K562 (cell line): Measurements from ENCODE around the gene STIL. TPM values are rescaled to one million over a fixed set of nuclear protein-coding genes. Genes with fewer than 3 reads are reported as not detected.

ENCODE experiments used
- ATAC-seq: fragments of 200-7000 bp; cut with Tn5 transposase; 3 replicates; pipeline ENCODE4 v1.9.1; 2020; ENCODE audit warnings: moderate library complexity
- BruUV-seq: library from RNA; stranded (reverse); fragments of 400-500 nt; replicated peaks from 2 replicates; lab custom pipeline; 2021; lab: Mats Ljungman, UMichigan
- CTCF ChIA-PET: fragments of 300-600 bp; formaldehyde crosslinking; extraction: SDS; loops from one replicate; lab custom pipeline; 2021; ENCODE audit warnings: low intra/inter-chr PET ratio; lab: Yijun Ruan, JAX
- POLR2A ChIA-PET: fragments of 300-600, 350-650 bp; sonication (Branson Sonifier 250); formaldehyde crosslinking; extraction: SDS; loops from one replicate; lab custom pipeline; 2021; ENCODE audit warnings: antibody characterized with exemption, inconsistent platforms; lab: Yijun Ruan, JAX
- DNase-seq, 4 experiments: peaks; one replicate each; pipeline versions ENCODE4 v3.0.0 to v3.0.0-alpha.2; 2011 to 2018; ENCODE audit warnings: low spot score in 3 of 4, mixed read lengths in 3 of 4; ENCODE audit errors: extremely low read depth in 1 of 4
- FAIRE-seq: peaks from 2 replicates; lab custom pipeline; 2011; peaks lifted over from hg19 to GRCh38; lab: Jason Lieb, UNC
- H2AFZ ChIP-seq: 2 replicates; pipeline ENCODE4 v1.6.0; 2011; ENCODE audit warnings: low read depth, low read length, control low read depth, inconsistent platforms
- H3K27ac ChIP-seq: fragments of 200-600 bp; 3 replicates; pipeline ENCODE4 v1.8.0; 2011; ENCODE audit warnings: low read depth, mild to moderate bottlenecking, control low read depth, inconsistent platforms, low read length, moderate library complexity, mixed read lengths; ENCODE audit errors: extremely low read depth
- H3K27me3 ChIP-seq, 2 experiments: fragments of 300-600 bp in 1 of 2; 2 replicates in 1 of 2; 3 replicates in 1 of 2; pipeline versions ENCODE4 v1.6.0 to v1.8.0; 2011; ENCODE audit warnings: inconsistent platforms in 2 of 2, low read length in 2 of 2, mild to moderate bottlenecking in 1 of 2, mixed read lengths in 1 of 2, moderate library complexity in 1 of 2; ENCODE audit not compliant: control insufficient read depth in 2 of 2, insufficient read depth in 2 of 2
- H3K36me3 ChIP-seq: fragments of 300-600 bp; 3 replicates; pipeline ENCODE4 v1.8.0; 2011; ENCODE audit warnings: mild to moderate bottlenecking, low read length, inconsistent platforms; ENCODE audit not compliant: control insufficient read depth, insufficient read depth
- H3K4me1 ChIP-seq, 2 experiments: fragments of 200-600 bp in 1 of 2; replicated peaks in 1 of 2; 2 replicates in 1 of 2; 3 replicates in 1 of 2; pipeline versions ENCODE4 v1.5.1 to v1.8.0; 2011; ENCODE audit warnings: inconsistent platforms in 2 of 2, low read length in 2 of 2, mild to moderate bottlenecking in 1 of 2, mixed read lengths in 1 of 2, moderate library complexity in 1 of 2; ENCODE audit not compliant: control insufficient read depth in 2 of 2, insufficient read depth in 2 of 2
- H3K4me2 ChIP-seq: 2 replicates; pipeline ENCODE4 v1.6.1; 2011; ENCODE audit warnings: low read length, control low read depth, inconsistent platforms, mixed read lengths; ENCODE audit not compliant: insufficient read depth
- H3K4me3 ChIP-seq: fragments of 200-600 bp; sonication (generic), shearing (Covaris generic); 2 replicates; pipeline ENCODE4 v1.5.1; 2016; ENCODE audit warnings: control low read depth, inconsistent platforms
- H3K79me2 ChIP-seq: fragments of 200-600 bp; 3 replicates; pipeline ENCODE4 v1.8.0; 2011; ENCODE audit warnings: low read length, inconsistent platforms; ENCODE audit not compliant: control insufficient read depth, insufficient read depth
- H3K9ac ChIP-seq, 2 experiments: 2 replicates each; pipeline versions ENCODE4 v1.6.0 to v1.6.1; 2011; ENCODE audit warnings: low read depth in 2 of 2, low read length in 2 of 2, control low read depth in 1 of 2, inconsistent platforms in 1 of 2, mild to moderate bottlenecking in 1 of 2, mixed read lengths in 1 of 2; ENCODE audit not compliant: insufficient read depth in 1 of 2
- H3K9me1 ChIP-seq: one replicate; pipeline ENCODE4 v1.6.0; 2011; ENCODE audit warnings: inconsistent platforms, mild to moderate bottlenecking, low read length, moderate library complexity; ENCODE audit not compliant: control insufficient read depth, insufficient read depth
- H3K9me3 ChIP-seq: replicated peaks from 2 replicates; pipeline ENCODE4 v1.5.1; 2011; ENCODE audit warnings: low read depth, low read length, inconsistent platforms; ENCODE audit not compliant: control insufficient read depth, insufficient read depth
- H4K20me1 ChIP-seq: replicated peaks from 2 replicates; pipeline ENCODE4 v1.6.1; 2011; ENCODE audit warnings: low read length, inconsistent platforms, mixed read lengths; ENCODE audit not compliant: control insufficient read depth, insufficient read depth
- CLOCK ChIP-seq: fragments of 250-450 bp; sonication (Bioruptor Pico); IDR thresholded peaks from 2 replicates; pipeline ENCODE4 v1.4.0; 2020; ENCODE audit warnings: mild to moderate bottlenecking, moderate library complexity, borderline replicate concordance
- FOSL1 ChIP-seq: fragments of 200-800 bp; sonication (Bioruptor generic); conservative IDR thresholded peaks from 2 replicates; pipeline ENCODE4 v1.6.1; 2016; ENCODE audit warnings: missing genetic modification characterization, missing compliant biosample characterization
- HEY1 ChIP-seq: fragments of 250-450 bp; sonication (Bioruptor Pico); IDR thresholded peaks from 2 replicates; pipeline ENCODE4 v1.5.0; 2020; ENCODE audit warnings: mild to moderate bottlenecking, moderate library complexity, borderline replicate concordance
- MYC ChIP-seq, 2 experiments: fragments of 250-450 bp in 1 of 2; sonication (Bioruptor Pico) in 1 of 2; IDR thresholded peaks; 2 replicates each; pipeline versions ENCODE4 v1.5.1 to v1.6.1; 2012 to 2021; ENCODE audit warnings: low read depth in 2 of 2, borderline replicate concordance in 1 of 2, improper control_type of control experiment in 1 of 2, low read length in 1 of 2, mild to moderate bottlenecking in 1 of 2, moderate library complexity in 1 of 2
- RHOXF2B ChIP-seq: fragments of 250-450 bp; sonication (Bioruptor Pico); conservative IDR thresholded peaks from 2 replicates; pipeline ENCODE4 v1.5.1; 2021
- TAF1 ChIP-seq: IDR thresholded peaks from 2 replicates; pipeline ENCODE4 v1.6.1; 2011; ENCODE audit warnings: mild to moderate bottlenecking, low read length, moderate library complexity; ENCODE audit not compliant: insufficient read depth, control insufficient read depth, severe bottlenecking; ENCODE audit errors: extremely low read depth
- ZFP91 ChIP-seq: sonication (generic); formaldehyde crosslinking; IDR thresholded peaks from 2 replicates; pipeline ENCODE4 v1.8.0; 2022; ENCODE audit warnings: mild to moderate bottlenecking, missing genetic modification reagents
- ZNF408 ChIP-seq: fragments of 250-450 bp; sonication (Bioruptor Pico); IDR thresholded peaks from 2 replicates; pipeline ENCODE4 v1.4.0; 2020; ENCODE audit warnings: low read depth, mild to moderate bottlenecking, moderate library complexity
- ZNF764 ChIP-seq: fragments of 250-450 bp; sonication (Bioruptor Pico); IDR thresholded peaks from 2 replicates; pipeline ENCODE4 v1.4.0; 2020; ENCODE audit warnings: low read depth, mild to moderate bottlenecking, moderate library complexity
- WGBS: fragments of 100-300 bp; shearing (Covaris generic); methylation state at CpG from one replicate; pipeline ENCODE4 v1.1.6; 2016; ENCODE audit warnings: low coverage, mixed read lengths; ENCODE audit not compliant: insufficient coverage; ENCODE audit errors: missing lambda C conversion rate; 5-methylcytosine and 5-hydroxymethylcytosine counted together
- in situ Hi-C: fragments of 300-500 bp; cut with MboI; formaldehyde crosslinking; loops from 4 replicates; pipeline ENCODE4 v1.15.0; 2018; ENCODE audit warnings: inconsistent platforms, mixed read lengths
- intact Hi-C: fragments of 100-400 bp; cut with micrococcal nuclease; formaldehyde crosslinking; loops from 2 replicates; pipeline ENCODE4 v1.14.2; 2022
- polyA plus RNA-seq, 8 experiments: library from polyadenylated mRNA; depleted of rRNA in 4 of 8; stranded (reverse) in 5 of 8; unstranded in 3 of 8; fragments of >200 nt; fragmentation: Nextera tagmentation in 2 of 8; fragmentation: Illumina TruSeq in 1 of 8; extraction: Ambion mirVana in 2 of 8; extraction: Trizol in 1 of 8; gene quantifications; 2 replicates each; pipeline versions ENCODE4 v1.2.1 to v1.2.3, GENCODE V29; 2011 to 2014; ENCODE audit warnings: inconsistent platforms in 1 of 8, missing spikeins in 1 of 8
- total RNA-seq, 7 experiments: library from RNA; depleted of rRNA in 6 of 7; stranded (reverse); fragments of >200 nt in 6 of 7; fragmentation: Illumina TruSeq in 2 of 7; extraction: Trizol in 2 of 7; gene quantifications; 2 replicates each; pipeline versions ENCODE4 v1.2.1 to v1.2.3, GENCODE V29; 2011 to 2021; ENCODE audit warnings: low replicate concordance in 1 of 7
- TF ChIP-seq, protein P1 (sequence below): sonication (generic); formaldehyde crosslinking; IDR thresholded peaks from 2 replicates; pipeline ENCODE4 v1.8.1; 2023; ENCODE audit warnings: mild to moderate bottlenecking, missing genetic modification reagents
- TF ChIP-seq, protein P2 (sequence below), 2 experiments: IDR thresholded peaks; 2 replicates each; pipeline ENCODE4 v1.6.1; 2011; ENCODE audit warnings: borderline replicate concordance in 1 of 2, control low read depth in 1 of 2, low read depth in 1 of 2, low read length in 1 of 2, mild to moderate bottlenecking in 1 of 2, mixed read lengths in 1 of 2, moderate library complexity in 1 of 2; ENCODE audit not compliant: insufficient read depth in 1 of 2, insufficient read length in 1 of 2, poor library complexity in 1 of 2, severe bottlenecking in 1 of 2; ENCODE audit errors: extremely low read depth in 1 of 2

STIL gene
- total and polyA plus RNA-seq, 9 of the 15 experiments (the other 6 are each of a cell fraction or from before 2014, with no cell fraction given) = 10.5 to 77.4 (median 39.6) TPM

DNA sequence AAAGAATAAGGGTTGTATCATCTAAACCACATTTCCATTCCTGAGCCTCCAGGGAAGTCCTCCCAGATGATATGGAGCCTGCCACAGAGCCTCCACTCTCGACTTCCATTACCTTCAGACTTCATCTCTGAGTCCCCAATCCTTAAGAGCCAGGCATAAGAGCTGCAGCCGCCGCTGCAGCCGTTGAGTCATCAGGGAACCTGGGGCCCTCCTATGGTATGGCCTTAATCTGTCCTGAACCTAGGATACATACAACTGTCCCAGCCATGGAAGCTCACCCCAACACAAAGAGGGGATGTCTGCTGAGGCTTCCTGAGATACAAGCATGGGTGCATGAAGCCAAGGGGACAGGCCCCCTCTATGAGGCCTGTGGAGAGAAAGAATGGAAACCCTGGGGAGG lies 98.2 kb downstream of the STIL start:
- POLR2A ChIA-PET = interaction anchor here (0.7 to 7.7 kb wide), 8 partner anchors 8 to 47 kb away, joined by 3 to 80 read pairs (median 10); no protein-coding TSS in a partner anchor
- TF ChIP-seq, protein P1, sequence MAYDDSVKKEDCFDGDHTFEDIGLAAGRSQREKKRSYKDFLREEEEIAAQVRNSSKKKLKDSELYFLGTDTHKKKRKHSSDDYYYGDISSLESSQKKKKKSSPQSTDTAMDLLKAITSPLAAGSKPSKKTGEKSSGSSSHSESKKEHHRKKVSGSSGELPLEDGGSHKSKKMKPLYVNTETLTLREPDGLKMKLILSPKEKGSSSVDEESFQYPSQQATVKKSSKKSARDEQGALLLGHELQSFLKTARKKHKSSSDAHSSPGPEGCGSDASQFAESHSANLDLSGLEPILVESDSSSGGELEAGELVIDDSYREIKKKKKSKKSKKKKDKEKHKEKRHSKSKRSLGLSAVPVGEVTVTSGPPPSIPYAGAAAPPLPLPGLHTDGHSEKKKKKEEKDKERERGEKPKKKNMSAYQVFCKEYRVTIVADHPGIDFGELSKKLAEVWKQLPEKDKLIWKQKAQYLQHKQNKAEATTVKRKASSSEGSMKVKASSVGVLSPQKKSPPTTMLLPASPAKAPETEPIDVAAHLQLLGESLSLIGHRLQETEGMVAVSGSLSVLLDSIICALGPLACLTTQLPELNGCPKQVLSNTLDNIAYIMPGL (CRISPR knock-in tag) = no peak
- TF ChIP-seq MYC (IDR thresholded peaks at IDR 0.05; ENCODE audit: low read depth, low read length) = no peak
- TF ChIP-seq MYC (CRISPR knock-in tag; IDR thresholded peaks at IDR 0.05; ENCODE audit: borderline replicate concordance, low read depth) = no peak
- TF ChIP-seq, protein P2, sequence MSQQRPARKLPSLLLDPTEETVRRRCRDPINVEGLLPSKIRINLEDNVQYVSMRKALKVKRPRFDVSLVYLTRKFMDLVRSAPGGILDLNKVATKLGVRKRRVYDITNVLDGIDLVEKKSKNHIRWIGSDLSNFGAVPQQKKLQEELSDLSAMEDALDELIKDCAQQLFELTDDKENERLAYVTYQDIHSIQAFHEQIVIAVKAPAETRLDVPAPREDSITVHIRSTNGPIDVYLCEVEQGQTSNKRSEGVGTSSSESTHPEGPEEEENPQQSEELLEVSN (IDR thresholded peaks at IDR 0.05; ENCODE audit: borderline replicate concordance in 1 of 2, extremely low read depth in 1 of 2, insufficient read depth in 1 of 2, insufficient read length in 1 of 2, low read depth in 1 of 2, low read length in 1 of 2, poor library complexity in 1 of 2, severe bottlenecking in 1 of 2) = no peak
- TF ChIP-seq ZNF764 (CRISPR knock-in tag) = no peak
- TF ChIP-seq RHOXF2B (CRISPR knock-in tag) = no peak
- TF ChIP-seq ZFP91 = no peak
- TF ChIP-seq ZNF408 (CRISPR knock-in tag) = no peak
- TF ChIP-seq HEY1 (CRISPR knock-in tag) = no peak
- no peak for TF ChIP-seq CLOCK (CRISPR knock-in tag)
- no peak for TF ChIP-seq TAF1
- TF ChIP-seq FOSL1 (tag) = peak; percentile 61

More for the DNA sequence above, 98.2 kb downstream of the STIL start:
- Histone ChIP-seq H2AFZ (no peak overlapping the region), H3K4me1 (peaks cover 38 to 55% of the 10 kb centered on the region in 2 experiments), H3K27me3 (no peaks in the 10 kb centered on the region), H3K36me3 (peaks cover 68% of the 10 kb centered on the region), H3K79me2 (peaks cover 6% of the 10 kb centered on the region; the same call in 2 of the 3 replicates), H3K9me3 (no peaks in the 10 kb centered on the region), H3K4me2 (no peak overlapping the region), H3K9ac (peak overlapping the region in 1 of 2 experiments; percentile 11; a peak in 1 of 4 replicates), H3K4me3 (no peak overlapping the region), H4K20me1 (peaks cover 27% of the 10 kb centered on the region; the same call in 1 of the 2 replicates), H3K27ac (no peak overlapping the region), H3K9me1 (peaks cover 4% of the 10 kb centered on the region)
- peak; percentile 20 for ATAC-seq
- intact Hi-C loops = no loop called here
- WGBS = 32% methylated on average over 4 of the region's 4 CpGs
- no peak for FAIRE-seq
- in situ Hi-C loops = no loop called here
- peak in 1 of 4 experiments; percentile 51 for DNase-seq
- BruUV-seq = no TSS peak
- CTCF ChIA-PET = no interaction called here
